Measurements from ENCODE around the gene HERC3.

- no peak for TF ChIP-seq CTCF (IDR thresholded peaks at IDR 0.05; ENCODE audit: insufficient read depth, low read depth, low read length)
- TF ChIP-seq EZH2 (IDR thresholded peaks at IDR 0.05; ENCODE audit: insufficient read depth, low read length) = no peak
Measured at GRCh38 chr4:88549815-88550214, 42.5 kb upstream of the HERC3 start.
